ENCODE data around the gene CHRNA1.

DNA sequence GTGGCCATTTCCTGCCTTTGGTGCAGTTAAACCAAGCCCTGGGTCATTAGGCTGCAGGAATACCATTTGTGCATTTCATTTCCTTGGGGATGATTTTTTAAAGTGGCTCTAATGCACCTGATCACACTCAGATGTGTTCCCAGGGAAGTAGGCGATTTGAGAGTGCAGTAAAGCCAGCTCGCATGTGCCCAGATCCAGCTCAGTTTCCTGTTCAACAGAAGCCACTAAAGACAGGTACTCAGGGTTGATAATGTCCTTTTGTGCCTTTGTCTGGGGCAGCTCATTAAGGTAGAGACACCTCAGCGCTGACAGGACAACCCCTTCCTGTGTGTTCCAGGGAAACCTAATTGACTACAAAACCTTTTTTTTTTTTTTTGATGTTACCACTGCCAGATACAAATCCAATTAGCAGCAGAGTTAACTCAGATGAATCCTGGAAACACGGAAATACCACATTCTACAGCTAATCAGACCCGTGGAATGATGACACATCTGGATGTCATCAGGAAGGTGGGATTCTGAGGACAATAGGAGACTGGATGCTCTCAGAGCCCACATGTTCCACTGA is 15.2 kb upstream of the CHRNA1 start:
- TF ChIP-seq POLR2AphosphoS5 (IDR thresholded peaks at IDR 0.05) (no peak), EP300 (IDR thresholded peaks at IDR 0.05) (no peak)
